PFSK-1 (cell line): ENCODE measurements around the gene GABBR2.

ENCODE experiments used
- FOXP2 ChIP-seq: optimal IDR thresholded peaks from 2 replicates; pipeline ENCODE3; 2011; ENCODE audit warnings: borderline replicate concordance, control low read depth, inconsistent platforms; ENCODE audit not compliant: insufficient read depth; ENCODE audit errors: extremely low read length, extremely low read depth
- POLR2AphosphoS5 ChIP-seq: IDR thresholded peaks from 2 replicates; pipeline ENCODE4 v1.6.1; 2012; ENCODE audit warnings: low read depth, mild to moderate bottlenecking, control low read depth, low read length, moderate library complexity
- REST ChIP-seq, 2 experiments: IDR thresholded peaks; 2 replicates each; pipeline versions ENCODE4 v1.6.1 to v1.8.0; 2011 to 2012; ENCODE audit warnings: low read depth in 2 of 2, low read length in 2 of 2, control low read depth in 1 of 2, inconsistent platforms in 1 of 2, mild to moderate bottlenecking in 1 of 2, moderate library complexity in 1 of 2; ENCODE audit not compliant: insufficient read depth in 1 of 2
- SIN3A ChIP-seq: IDR thresholded peaks from 2 replicates; pipeline ENCODE4 v1.6.1; 2012; ENCODE audit warnings: mild to moderate bottlenecking, low read length, moderate library complexity, borderline replicate concordance; ENCODE audit not compliant: insufficient read depth
- TAF1 ChIP-seq: IDR thresholded peaks from 2 replicates; pipeline ENCODE4 v1.6.1; 2012; ENCODE audit warnings: low read length, control low read depth, borderline replicate concordance; ENCODE audit not compliant: insufficient read depth

Gene GABBR2

GRCh38 chr9:98724810-98725530 lies 16.2 kb upstream of the GABBR2 start:
- no peak for TF ChIP-seq REST (IDR thresholded peaks at IDR 0.05; ENCODE audit: insufficient read depth in 1 of 2, low read depth in 2 of 2, low read length in 2 of 2)
- no peak for TF ChIP-seq POLR2AphosphoS5
- TF ChIP-seq TAF1 = no peak
- TF ChIP-seq SIN3A = no peak
- TF ChIP-seq FOXP2 = no peak

GRCh38 chr9:98721643-98722042 lies 12.9 kb upstream of the GABBR2 start:
- TF ChIP-seq REST (IDR thresholded peaks at IDR 0.05; ENCODE audit: insufficient read depth in 1 of 2, low read depth in 2 of 2, low read length in 2 of 2) = no peak
- TF ChIP-seq POLR2AphosphoS5 = no peak
- no peak for TF ChIP-seq FOXP2
- no peak for TF ChIP-seq SIN3A
- no peak for TF ChIP-seq TAF1

GRCh38 chr9:98720402-98720801 lies 11.7 kb upstream of the GABBR2 start:
- TF ChIP-seq FOXP2 (no peak), POLR2AphosphoS5 (no peak), TAF1 (no peak), SIN3A (no peak)

- TF ChIP-seq SIN3A = no peak
- TF ChIP-seq POLR2AphosphoS5 = no peak
- no peak for TF ChIP-seq TAF1
- no peak for TF ChIP-seq REST (IDR thresholded peaks at IDR 0.05; ENCODE audit: insufficient read depth in 1 of 2, low read depth in 2 of 2, low read length in 2 of 2)
- no peak for TF ChIP-seq FOXP2
Measured at GRCh38 chr9:98719055-98719454, 10.3 kb upstream of the GABBR2 start.

- TF ChIP-seq FOXP2 = no peak
- no peak for TF ChIP-seq SIN3A
- no peak for TF ChIP-seq POLR2AphosphoS5
- TF ChIP-seq TAF1 = no peak
- TF ChIP-seq REST (IDR thresholded peaks at IDR 0.05; ENCODE audit: insufficient read depth in 1 of 2, low read depth in 2 of 2, low read length in 2 of 2) = no peak
Measured at GRCh38 chr9:98714833-98715232, 6.1 kb upstream of the GABBR2 start.

GRCh38 chr9:98712987-98713386 lies 4.3 kb upstream of the GABBR2 start:
- TF ChIP-seq POLR2AphosphoS5 (no peak), FOXP2 (no peak), SIN3A (no peak), TAF1 (no peak), REST (IDR thresholded peaks at IDR 0.05; ENCODE audit: insufficient read depth in 1 of 2, low read depth in 2 of 2, low read length in 2 of 2) (no peak)
